ENCODE results near the gene FADD.

FADD gene

DNA sequence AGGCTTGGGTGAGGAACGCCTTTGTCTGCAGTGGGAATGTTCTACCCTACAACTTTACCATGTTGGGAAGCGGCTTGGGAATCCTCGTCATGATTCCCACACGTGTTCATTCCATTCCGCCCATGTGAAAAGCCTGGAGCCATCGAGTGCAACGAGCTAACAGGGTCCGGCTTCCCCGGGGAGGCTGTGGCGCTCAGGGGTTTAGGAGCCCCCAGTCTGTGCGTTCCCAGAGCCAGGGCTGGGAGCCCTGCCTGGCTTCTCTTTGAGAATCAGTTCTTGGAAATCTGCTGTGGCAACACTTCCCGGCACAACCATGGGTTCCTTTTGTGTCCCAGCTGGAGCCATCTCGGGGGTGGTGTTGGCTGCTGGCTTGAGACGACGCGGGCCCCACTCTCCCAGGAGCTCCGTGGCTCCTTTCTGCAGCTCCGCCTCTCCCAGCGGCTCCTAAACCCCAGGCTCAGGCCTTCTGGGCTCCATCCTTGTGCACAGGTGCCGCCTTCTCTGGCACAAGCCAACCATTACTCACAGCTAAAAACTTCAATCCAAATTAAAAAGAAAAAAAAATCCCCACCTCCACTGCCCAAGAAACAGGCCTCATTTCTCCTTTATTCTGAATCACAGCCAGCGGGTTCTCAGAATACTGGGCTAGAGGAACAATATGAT lies 48.7 kb downstream of the FADD start:
- Mint-ChIP-seq H3K4me1 (ENCODE audit: low read depth) (peaks cover 8% of the 10 kb centered on the region), H3K36me3 (ENCODE audit: low read depth) (no peaks in the 10 kb centered on the region), H3K27me3 (no peaks in the 10 kb centered on the region), H3K9me3 (no peaks in the 10 kb centered on the region), H3K27ac (no peak overlapping the region), H3K4me3 (no peak overlapping the region)

DNA sequence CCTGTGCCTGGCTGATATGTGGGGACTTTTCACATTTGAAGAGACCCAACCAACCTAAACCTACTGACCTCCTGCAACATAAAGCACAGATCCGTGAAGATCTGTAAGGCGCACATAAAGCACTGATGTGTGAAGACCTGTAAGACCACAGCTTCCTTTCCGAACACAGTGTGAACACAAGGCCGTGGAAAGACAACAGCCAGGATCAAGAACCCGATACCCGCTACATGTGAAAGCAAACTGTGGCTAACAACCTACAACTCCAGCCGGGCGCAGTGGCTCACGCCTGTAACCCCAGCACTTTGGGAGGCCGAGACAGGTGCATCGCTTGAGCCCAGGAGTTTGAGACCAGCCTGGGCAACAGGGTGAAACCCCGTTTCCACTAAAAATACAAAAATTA lies 49.7 kb downstream of the FADD start:
- Mint-ChIP-seq H3K9me3 (no peaks in the 10 kb centered on the region), H3K4me3 (no peak overlapping the region), H3K27ac (no peak overlapping the region), H3K36me3 (ENCODE audit: low read depth) (no peaks in the 10 kb centered on the region), H3K27me3 (no peaks in the 10 kb centered on the region), H3K4me1 (ENCODE audit: low read depth) (no peaks in the 10 kb centered on the region)

DNA sequence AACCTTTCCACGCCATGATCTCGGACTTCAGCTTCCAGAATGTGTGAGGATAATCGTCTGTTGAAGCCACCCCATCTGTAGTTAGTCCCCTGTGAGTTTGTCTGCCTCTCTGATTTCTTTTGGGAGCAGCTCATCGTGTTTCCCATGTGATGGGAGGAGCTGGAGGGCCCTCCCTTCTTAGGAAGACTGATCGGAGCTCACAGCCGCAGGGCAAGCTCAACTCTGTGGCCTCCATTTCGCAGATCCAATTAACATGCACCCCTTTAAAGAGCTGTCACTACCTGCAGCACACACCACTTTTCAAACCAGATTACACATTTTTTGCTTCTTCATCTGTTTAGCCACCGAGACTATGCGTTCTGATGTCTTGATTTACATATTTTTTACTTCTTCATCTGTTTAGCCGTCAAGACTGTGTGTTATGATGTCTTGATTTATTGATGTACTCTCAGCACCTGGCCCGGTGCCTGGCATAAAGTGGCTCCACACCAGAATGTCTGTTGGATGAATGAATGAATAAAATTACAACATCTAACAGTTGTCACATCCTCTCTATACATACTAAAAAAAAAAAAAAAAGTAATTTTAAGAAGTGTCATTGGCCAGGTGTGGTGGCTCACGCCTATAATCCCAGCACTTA lies 52.5 kb downstream of the FADD start:
- Mint-ChIP-seq H3K27ac (no peak overlapping the region), H3K4me1 (ENCODE audit: low read depth) (no peaks in the 10 kb centered on the region), H3K4me3 (no peak overlapping the region), H3K36me3 (ENCODE audit: low read depth) (no peaks in the 10 kb centered on the region), H3K27me3 (no peaks in the 10 kb centered on the region), H3K9me3 (no peaks in the 10 kb centered on the region)
